Activated CD4-positive, alpha-beta T cell treated with anti-CD3 and anti-CD28 coated beads for 1 hour (primary cell): ENCODE data around the gene EXOSC3.
"Not testable (repeated sequence)": the region's sequence is repeated elsewhere in the genome, so short reads cannot be mapped to it uniquely, and the experiment has no call there.

Experiments used
- DNase-seq: peaks from one replicate; pipeline ENCODE4 v3.0.0-alpha.2; 2020

Gene EXOSC3

DNA sequence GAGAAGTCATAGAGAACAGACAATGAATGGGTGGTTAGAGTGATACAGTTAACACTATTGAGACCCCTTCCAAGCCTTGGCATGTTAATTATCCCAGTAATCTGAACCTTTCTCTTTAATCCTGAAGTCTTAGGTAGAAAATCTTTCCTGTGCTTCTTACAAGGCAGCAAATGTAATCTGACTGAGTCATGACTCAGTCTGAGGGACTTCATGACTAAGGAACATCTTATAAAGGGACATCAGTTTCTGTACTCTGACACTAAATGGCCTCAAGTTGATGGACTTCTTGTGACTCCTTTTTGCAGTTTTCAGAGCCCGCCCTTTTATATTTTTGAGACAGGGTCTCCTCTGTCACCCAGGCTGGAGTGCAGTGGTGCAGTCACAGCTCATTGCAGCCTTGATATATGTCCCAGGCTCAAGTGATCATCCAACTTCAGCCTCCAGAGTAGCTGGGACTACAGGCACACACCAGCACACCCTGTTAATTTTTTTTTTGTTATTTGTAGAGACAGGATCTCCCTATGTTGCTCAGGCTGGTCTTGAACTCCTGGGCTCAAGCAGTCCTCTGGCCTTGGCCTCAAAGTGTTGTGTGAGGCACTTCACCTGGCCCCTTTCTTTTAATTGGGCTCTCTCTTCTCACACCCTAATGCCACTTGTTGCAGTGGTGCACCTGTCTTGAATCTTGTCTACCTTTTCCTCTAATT lies 9.5 kb downstream of the EXOSC3 start:
- DNase-seq = no peak

DNA sequence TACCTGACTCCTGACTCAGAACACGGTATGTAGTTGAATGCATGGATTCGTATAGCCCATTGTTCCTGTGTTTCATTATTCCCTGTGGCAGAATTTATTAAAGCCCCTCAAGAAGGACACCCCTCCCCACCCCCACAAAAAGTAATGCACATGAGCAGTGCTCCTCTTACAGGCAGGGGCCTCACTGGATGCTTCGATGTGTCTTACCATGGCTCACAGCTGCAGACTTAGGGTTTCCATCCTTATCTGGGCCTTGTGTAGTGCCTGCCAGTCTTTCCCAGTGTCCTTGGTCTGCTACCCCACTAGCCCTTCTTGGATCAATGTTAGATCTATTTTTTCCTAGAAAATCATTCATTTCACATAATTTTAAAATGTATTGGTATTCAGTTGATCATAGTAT lies 14.9 kb downstream of the EXOSC3 start:
- no peak for DNase-seq

DNA sequence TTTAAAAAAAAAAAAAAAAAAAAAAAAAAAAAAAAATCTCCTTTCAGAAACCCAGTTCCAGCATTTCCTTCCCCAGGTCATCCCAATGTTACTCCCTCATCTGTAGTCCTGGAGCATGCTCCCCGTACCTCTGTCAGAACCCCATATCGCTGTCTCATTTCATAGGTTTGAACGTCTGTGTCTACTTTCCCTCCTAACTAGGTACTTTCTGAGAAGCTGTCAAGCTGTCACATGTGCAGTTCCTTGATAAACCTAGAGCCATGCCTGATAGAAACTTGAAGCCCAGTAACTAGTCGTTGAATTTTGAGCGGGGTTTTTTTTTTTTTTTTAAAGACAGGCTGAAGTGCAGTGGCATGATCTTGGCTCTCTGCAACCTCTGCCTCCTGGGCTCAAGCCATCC lies 15.6 kb downstream of the EXOSC3 start:
- DNase-seq = no peak

DNA sequence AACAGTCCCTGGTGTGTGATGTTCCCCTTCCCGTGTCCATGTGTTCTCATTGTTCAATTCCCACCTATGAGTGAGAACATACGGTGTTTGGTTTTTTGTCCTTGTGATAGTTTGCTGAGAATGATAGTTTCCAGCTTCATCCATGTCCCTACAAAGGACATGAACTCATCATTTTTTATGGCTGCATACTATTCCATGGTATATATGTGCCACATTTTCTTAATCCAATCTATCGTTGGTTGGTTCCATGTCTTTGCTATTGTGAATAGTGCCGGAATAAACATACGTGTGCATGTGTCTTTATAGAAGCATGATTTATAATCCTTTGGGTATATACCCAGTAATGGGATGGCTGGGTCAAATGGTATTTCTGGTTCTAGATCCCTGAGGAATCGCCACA lies 19.6 kb downstream of the EXOSC3 start:
- not testable (repeated sequence) for DNase-seq

DNA sequence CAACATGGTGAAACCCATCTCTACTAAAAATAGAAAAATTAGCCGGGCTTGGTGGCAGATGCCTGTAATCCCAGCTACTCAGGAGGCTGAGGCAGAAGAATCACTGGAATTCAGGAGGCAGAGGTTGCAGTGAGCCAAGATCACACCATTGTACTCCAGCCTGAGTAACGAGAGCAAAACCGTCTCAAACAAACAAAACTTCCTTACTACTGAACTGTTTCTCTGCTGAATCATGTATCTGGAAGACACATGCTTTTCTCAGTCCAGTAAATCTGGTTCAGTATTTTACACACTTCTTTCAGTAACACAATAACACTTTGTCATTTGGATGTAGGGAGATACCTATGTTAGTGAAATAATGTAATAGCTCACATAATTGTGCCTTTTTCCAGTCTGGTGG lies 23.4 kb downstream of the EXOSC3 start:
- DNase-seq = no peak

DNA sequence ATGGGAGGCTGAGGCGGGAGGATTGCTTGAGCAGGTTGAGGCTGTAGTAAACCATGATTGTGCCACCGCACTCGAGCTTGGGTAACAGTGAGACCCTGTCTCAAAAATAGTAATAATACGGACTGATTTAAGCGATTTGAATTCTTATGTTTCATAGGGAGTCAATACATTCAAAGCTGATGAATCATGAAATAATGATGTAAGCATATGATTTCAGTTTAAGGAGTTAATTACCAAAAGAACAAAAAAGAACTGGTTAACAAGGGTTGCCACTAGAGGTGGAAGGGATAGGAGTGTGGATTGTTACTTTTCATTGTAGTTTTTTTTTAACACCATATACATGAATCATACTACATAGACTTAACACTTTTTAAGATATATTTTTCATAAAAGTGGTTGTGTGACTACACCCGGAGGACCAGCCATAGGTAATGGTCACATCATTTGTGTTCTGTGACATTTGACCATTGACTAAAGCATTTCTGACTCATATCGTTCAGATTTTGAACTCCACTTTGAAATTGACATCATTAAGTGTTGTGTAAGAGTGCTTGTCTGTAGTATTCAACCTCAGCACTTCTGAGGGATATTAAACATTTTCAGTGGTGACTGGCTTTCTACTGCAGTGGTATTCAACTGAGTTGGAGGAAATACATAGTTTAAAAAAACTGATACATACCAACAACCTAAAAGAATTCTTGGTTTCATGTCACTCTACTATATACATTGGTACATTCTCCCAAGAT lies 24.3 kb downstream of the EXOSC3 start:
- no peak for DNase-seq

DNA sequence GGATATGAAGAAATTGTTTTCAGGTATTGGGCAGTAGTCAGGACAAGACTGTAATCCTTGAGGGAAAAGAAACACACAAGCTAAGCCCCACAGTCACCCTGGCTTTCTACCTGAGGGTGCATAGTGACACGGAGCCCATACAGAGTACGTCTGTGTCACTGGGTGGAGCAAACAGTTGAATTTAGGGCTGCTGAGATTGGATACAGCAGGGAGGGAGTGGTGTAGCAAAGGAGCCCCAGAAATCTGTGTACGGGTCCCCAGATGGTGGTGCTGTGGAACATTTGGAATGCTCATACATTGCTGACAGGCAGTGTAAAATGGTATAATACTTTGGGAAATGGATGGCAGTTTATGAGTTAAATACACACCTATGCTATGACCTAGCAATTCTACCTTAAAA lies 26.1 kb downstream of the EXOSC3 start:
- no peak for DNase-seq

DNA sequence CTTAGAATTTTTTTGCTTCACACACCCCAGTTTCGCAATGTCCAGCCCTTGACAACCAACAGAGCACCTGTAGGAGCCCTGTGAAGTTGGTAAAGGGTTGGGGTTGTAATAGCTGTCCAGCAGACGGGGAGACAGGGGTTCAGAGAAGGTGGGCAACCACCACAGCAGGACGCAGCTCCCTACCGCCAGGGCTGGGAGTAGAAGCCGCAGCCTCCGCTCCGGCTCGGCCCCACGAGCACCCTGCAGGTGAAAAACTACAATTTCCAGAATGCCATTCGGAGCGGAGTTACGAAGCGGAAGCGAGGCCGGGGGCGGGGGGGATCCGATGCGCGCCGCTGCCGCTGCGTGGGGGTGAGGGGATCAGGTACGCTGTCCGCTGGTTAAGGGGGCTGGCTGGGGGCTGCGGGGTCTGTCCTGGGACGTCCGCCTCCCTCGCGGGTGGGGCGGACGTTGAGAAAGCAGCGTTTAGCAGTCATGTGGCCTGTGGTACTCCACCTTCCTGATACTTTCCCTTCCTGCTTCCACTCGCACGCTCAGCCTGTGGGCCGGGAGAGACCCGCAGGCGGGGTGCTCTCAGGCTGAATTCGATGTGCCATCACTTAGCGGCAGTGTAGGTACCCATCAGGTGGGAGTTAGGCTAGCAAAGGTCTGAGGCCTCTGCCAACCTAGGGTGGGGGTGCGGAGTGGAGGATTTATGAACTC lies 31.2 kb downstream of the EXOSC3 start, which contains the start of gene TRMT10B:
Gene TRMT10B (plus strand): TSS at position 317 of the 702 bp plus-strand sequence. CDS start 8,127 bp downstream, outside the sequence.
- DNase-seq = peak; percentile 53

DNA sequence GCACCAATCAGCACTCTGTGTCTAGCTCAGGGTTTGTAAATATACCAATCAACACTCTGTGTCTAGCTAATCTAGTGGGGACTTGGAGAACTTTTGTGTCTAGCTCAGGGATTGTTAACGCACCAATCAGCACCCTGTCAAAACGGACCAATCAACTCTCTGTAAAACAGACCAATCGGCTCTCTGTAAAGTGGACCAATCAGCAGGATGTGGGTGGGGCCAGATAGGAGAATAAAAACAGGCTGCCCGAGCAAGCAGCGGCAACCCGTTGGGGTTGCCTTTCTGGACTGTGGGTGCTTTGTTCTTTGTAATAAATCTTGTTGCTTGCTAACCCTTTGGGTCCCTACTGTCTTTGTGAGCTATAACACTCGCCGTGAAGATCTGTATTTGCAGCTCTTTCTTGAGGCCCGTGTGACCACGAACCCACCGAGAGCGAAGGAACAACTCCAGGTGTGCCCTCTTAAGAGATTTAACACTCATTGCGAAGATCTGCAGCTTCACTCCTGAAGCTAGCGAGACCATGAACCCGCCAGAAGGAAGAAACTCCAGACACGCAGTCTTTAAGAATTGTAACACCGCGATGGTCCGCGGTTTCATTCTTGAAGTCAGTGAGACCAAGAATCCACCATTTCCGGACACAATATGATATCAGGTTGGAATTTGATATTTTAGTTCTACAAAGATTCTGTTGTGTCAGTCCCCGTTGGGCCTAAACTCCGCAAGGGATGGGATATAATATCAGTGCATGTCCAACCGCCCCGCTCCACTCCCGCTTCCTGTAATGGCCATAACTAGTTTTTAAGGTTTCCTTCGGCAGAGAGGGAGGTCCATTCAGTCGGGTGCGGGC lies 32.0 kb downstream of the EXOSC3 start:
- DNase-seq = no peak

DNA sequence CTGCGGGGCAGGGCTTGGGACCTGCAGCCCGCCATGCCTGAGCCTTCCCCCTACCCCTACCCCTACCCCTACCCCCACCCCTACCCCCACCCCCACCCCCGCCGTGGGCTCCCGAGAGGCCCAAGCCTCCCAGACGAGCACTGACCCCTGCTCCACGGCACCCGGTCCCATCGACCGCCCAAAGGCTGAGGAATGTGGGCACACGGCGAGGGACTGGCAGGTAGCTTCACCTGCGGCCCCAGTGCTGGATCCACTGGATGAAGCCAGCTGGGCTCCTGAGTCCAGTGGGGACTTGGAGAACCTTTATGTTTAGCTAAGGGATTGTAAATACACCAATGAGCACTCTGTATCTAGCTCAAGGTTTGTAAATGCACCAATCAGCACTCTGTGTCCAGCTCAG lies 32.8 kb downstream of the EXOSC3 start:
- not testable (repeated sequence) for DNase-seq

DNA sequence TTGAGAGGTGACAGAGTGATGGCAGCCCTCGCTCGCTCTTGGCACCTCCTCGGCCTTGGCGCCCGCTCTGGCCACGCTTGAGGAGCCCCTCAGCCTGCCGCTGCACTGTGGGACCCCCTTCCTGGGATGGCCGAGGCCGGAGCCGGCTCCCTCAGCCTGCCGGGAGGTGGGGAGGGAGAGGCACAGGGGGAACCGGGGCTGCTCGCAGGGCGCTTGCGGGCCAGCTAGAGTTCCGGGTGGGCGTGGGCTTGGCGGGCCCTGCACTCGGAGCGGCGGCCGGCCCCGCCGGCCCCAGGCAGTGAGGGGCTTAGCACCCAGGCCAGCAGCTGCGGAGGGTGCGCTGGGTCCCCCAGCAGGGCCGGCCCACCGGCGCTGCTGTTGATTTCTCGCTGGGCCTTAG lies 33.2 kb downstream of the EXOSC3 start:
- DNase-seq = not testable (repeated sequence)

DNA sequence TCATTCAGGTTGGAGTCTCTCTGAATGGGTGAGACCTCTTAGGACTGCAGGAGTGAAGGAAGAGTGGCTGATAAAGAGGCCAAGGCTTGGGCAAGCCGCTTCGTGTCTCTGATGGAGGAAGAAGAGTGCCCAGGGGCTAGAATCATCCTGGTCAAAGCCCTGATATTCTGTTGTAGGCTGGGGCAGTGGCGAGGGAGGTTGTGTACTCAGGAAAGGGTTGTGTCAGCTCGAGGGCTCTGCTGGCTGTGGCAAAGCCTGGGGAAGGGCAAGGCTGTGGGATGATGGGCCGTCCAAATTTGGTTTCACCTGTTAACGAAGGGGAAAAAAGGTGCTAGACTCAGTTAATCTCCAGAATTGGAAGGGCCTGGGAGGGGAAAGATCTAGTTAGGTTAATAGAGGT lies 33.7 kb downstream of the EXOSC3 start:
- DNase-seq = no peak

DNA sequence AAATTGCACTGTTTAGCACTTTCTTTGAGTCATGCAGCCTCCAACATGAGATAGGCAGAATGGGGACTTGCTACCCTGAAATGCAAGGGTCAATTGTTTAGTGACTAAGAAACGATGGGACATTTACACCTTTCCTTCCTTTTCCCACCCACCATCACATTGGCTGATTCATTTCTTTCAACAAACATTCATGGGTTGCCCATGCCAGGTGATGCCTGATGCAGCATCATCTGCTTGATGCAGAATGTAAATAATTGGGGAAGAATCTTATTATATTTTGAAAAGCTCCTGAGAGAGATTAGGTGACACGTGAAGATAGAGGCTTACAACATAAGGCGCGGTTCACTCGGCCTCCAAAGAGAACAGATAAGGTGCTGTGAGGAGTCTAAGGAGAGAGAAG lies 35.7 kb downstream of the EXOSC3 start:
- no peak for DNase-seq

DNA sequence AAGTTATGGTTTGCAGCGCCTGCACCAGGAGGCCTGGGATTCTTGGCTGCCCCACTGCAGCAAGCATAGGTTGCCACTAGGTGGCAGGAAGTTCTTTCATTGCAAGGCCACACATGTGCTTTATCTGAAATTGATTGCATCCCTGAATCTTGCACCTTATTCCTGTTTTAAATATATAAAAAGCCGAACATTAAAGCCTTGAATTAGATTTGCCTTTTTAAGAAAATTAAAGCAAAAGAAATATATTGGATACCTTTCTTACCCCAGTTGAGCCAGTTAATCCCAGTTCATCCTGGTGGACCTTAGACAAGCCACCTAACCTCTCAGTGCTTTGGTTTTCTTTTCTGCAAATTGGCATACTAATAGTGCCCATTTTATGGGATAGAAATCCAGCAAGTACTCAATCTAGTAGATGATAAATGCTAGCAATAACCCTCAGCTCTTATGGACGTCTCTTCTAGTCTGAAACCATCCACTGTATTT lies 37.6 kb downstream of the EXOSC3 start:
- DNase-seq = peak; percentile 27

DNA sequence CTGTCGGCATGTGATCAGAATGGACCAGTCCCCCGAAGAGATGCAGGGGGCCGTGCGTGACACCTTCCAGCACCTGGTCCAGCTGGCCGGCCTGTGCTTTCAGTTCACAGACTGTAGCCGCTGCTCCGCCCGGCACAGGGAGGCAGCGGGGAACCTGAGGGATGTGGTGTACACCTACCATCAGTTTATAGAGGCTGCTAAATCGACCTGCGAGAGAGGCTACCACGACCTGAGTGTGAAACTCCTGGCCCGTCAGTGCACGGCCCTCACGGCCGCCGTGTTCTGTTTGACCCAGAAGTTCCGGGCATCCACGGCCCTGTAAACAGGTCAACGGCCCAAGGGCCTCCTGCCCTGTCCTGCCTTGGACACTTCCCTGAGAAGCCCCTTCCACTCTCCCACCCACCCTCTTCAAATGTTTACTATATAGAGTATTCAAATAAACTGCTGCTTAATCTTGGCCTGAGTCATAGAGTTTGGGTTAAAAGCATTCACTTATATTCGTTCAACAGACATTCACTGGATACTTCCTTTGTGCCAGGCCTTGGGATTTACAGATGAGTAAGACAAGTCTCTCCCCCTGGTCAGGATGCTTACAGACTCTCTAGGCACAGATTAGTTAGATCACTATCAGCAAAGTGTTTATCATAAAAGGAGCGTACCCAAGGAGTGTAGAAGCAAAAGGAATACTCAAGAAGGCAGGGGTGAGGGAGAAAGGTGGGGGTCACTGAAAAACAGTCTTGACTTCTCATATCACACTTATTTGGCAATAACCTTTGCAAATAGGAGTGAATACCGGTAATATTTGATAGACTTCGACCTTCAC lies 38.2 kb downstream of the EXOSC3 start:
- DNase-seq = no peak

DNA sequence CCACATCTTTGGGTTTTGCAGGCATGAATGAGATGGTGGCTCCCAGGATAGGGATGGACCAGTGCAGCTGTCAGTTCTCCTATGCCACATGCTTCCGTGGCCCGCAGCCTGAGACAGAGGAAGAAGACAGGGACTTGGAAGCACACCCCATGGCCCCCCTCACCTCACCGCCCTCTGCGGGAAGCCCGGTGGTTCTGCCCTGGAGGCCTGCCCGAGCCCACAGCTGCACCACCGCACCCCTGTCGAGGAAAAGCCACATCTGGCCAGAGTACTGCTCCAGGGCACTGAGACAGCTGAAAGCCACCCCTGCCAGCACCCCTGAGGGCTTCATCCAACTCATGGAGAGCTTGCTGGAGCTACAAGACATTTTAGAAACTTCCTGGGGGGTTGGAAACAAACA lies 38.9 kb downstream of the EXOSC3 start:
- no peak for DNase-seq

DNA sequence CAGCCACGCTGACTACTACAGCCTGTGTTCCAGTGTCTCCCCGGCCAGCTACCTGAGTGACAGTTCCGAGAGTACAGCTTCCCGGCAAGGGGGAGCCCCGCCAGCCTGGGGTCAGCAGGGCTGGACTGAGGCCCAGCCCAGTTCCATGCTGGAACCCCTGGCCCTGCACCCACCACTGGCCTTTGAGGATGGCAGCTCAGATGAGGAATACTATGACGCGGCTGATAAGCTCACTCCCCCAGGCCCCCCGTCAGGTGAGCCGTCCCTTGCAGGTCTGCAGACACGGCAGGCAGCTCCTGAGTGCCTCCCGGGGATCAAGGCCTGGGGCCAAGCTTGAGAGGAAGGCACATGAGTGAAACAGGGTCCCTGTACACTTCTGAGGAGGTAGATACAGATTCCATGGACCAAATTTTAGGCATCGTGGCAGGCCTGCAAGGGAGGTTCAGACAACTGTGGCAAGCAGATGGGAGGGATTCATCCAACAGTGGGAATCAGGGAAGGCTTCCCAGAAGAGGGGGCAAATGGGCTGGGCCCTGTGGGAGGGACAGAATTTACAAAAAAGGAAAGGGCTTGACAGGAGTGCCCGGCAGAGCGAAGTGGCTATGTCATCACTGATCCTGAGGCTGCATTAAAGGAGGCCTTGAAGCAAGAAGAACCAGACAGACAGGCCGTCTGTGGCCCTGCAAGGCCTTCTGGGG lies 44.1 kb downstream of the EXOSC3 start:
- no peak for DNase-seq

DNA sequence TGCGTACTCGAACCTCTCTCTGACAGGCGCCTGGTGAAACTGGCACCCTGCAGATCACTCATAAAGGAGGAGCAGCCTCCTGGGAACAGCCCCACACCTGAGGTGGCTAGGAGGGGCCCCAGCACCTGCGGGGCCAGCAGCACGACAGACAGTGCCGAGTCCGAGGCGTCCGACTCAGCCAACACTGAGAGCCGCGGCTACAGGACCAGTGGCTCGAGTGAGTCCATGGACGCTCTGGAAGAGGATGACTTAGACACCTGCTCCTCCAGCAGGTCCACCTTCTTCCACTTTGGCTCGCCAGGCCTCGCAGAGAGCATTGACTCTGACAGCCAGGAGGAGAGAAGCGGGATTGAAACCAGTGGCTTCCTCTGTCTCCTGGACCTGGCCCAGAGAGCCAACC lies 44.7 kb downstream of the EXOSC3 start:
- no peak for DNase-seq

DNA sequence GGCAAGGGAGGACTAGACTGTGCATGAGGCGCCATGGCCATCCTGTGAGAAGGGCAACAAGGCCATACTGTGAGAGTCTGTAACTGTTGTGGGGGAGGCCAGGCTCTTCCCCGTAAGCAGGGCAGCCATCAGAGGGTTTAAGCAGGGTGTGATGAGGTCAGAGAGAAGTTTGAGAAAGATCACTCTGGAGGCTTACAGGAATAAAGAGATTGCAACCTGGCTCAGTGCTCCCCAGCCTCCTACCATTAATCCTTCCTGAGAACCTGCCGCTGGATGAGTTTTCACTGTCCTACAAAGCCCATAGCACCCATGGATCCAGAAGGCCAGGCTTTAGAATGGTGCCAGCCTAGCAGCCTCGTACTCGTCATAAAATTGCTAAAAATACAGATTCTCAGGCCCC lies 45.6 kb downstream of the EXOSC3 start:
- DNase-seq = no peak

DNA sequence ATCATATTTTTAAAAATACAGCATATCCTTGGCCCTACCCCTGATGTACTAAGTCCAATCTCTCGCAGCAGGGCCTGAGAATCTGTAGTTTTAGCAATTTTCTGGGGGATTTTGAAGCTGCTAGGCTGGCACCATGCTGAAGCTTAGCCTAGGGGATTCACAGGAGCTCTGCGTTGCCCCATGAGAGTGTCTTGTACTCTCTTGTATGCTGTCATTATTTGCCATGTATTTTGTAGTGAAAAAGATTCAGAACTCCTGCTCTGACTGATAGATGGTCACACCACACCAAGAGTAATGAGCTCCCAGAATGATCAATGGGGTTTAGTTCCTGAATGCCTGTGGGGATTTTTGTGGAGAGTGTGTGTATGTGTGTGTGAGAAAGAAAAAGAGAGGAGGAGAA lies 51.9 kb downstream of the EXOSC3 start:
- DNase-seq = no peak

DNA sequence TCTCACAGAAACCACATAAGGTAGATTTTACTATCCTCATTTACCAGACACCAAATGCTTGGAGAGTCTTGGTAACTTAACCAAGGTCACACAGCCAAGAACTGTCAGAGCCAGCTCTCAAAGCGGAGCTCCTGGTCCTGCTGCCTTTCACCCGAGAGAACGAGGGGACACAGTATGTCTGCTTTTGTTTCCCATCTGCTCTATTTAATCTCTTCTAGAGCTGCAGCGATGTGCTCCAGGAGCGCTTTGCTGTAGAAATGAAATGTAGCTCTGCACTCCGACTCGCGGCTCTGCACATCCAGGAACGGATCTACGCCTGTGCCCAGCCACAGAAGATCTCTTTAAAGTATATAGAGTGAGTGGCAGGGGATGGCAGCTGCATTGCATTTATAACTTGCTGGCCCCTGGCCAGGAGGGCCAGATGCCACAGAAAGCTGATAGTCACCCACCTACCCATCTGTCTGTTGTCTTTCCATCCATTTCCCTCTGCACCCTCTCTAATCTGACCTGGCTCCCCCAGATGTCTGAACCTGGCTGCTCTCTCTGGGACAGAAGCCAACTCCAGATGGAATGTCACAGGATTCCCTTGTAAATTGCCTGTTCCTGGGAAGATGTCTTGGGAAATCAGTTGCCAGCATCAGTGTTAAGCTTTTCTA lies 52.6 kb downstream of the EXOSC3 start:
- no peak for DNase-seq
